ENCODE measurements around the gene GASK1B.

The GASK1B gene

DNA sequence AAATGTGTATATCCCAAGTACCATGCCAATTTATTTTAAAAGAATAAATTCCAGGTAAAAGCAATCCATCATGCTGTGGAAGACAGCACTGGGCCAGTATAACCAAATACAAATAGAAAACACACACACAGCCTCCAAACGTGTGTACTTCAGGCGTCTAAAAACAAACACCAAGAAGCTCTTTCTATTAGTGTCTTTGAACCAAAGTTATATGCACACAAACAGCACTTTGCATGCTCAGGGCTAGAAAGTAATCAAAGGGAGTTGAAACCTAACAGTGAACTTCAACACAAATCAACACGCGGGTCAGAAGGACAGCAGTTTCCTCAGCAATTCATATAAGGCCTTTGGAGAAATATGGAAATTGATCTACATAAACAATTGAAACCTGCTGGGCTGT lies 15.4 kb downstream of the GASK1B start:
- TF ChIP-seq, protein P1, sequence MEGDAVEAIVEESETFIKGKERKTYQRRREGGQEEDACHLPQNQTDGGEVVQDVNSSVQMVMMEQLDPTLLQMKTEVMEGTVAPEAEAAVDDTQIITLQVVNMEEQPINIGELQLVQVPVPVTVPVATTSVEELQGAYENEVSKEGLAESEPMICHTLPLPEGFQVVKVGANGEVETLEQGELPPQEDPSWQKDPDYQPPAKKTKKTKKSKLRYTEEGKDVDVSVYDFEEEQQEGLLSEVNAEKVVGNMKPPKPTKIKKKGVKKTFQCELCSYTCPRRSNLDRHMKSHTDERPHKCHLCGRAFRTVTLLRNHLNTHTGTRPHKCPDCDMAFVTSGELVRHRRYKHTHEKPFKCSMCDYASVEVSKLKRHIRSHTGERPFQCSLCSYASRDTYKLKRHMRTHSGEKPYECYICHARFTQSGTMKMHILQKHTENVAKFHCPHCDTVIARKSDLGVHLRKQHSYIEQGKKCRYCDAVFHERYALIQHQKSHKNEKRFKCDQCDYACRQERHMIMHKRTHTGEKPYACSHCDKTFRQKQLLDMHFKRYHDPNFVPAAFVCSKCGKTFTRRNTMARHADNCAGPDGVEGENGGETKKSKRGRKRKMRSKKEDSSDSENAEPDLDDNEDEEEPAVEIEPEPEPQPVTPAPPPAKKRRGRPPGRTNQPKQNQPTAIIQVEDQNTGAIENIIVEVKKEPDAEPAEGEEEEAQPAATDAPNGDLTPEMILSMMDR (conservative IDR thresholded peaks at IDR 0.05; ENCODE audit: low read depth), result no peak
- H3K27ac ChIP-seq, result no peak overlapping the region
- no peak for DNase-seq (ENCODE audit: low spot score)
- ChIA-PET CTCF (interaction anchor here (1.3 kb wide), 1 partner anchor 63 kb away, joined by 4 read pairs; no protein-coding TSS in a partner anchor), POLR2A (ENCODE audit: low non-redundant PET) (interaction anchor here (0.6 kb wide), 1 partner anchor 144 kb away, joined by 3 read pairs; no protein-coding TSS in a partner anchor)

DNA sequence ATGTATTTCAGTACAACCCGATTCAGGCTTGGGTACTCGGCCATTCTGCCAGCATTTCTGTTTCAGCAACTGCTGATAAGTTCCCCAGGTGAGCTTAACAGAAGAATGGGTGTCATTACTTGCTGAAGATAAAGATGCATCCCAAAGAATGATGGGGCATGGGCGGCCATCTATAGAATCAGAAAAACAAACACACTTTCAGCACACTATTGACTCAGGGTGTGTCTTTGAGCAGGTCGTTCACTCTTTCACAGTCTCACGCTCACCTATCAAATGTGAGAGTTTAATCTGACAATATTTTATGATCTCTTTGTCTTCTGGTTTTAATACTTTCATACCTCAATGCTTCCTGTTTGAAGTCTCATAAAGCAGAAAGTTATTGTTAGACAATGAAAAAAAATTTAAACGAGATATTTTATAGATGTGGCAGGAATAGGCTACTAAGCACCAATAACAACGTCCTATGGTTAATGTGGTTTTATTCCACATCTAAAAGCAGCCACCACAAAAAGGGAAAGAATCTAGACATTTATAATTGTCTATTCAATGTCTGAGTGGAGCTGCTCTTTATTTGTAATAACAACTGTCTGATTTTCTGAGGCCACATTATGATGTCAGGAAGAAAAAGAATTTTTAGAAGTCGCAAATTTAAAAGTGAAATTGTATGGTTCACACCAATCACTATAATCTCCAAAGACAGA lies 17.0 kb downstream of the GASK1B start:
- POLR2A ChIA-PET (ENCODE audit: low non-redundant PET), result no interaction called here
- no peak for DNase-seq (ENCODE audit: low spot score)
- CTCF ChIA-PET, result no interaction called here
- H3K27ac ChIP-seq, result no peak overlapping the region
- TF ChIP-seq, protein P1 (conservative IDR thresholded peaks at IDR 0.05; ENCODE audit: low read depth), result no peak

DNA sequence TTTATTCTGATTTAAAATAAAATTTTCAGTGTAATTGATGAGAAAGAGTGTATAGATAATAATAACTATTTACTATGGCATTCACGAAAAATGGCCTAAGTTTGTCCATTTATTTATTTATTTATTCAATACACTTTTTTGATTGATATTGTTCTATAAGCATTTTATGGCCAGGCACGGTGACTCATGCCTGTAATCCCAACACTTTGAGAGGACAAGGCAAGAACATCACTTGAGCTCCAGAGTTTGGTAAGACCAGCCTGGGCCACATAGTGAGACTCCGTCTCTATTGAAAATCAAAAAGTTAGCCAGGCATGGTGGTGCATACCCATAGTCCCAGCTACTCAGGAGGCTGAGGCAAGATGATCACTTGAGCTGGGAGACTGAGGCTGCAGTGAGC lies 25.7 kb downstream of the GASK1B start:
- no peak for DNase-seq (ENCODE audit: low spot score)
- H3K27ac ChIP-seq, result no peak overlapping the region
- ChIA-PET CTCF (no interaction called here), POLR2A (ENCODE audit: low non-redundant PET) (no interaction called here)
- TF ChIP-seq, protein P1 (conservative IDR thresholded peaks at IDR 0.05; ENCODE audit: low read depth), result no peak

DNA sequence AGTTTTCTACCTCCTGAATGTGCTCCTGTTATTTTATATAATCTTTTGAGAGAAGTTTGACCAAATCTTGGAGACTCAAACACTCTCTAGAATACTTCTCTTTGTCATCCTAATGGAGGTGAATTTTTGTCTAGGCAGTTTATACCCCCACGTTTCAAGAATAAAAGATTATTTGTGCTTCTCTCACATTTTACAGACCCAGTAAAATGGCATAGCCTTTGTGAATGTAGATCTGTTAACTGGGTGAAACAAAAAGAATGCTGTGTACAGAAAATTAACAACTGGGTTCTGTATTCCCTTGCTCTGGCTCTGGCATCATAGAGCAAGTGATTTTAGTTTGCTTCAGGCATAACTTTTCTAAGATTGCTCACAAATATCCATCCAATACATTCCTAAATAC lies 26.1 kb downstream of the GASK1B start:
- ChIA-PET CTCF (no interaction called here), POLR2A (ENCODE audit: low non-redundant PET) (no interaction called here)
- TF ChIP-seq, protein P1 (conservative IDR thresholded peaks at IDR 0.05; ENCODE audit: low read depth), result no peak
- no peak for DNase-seq (ENCODE audit: low spot score)
- H3K27ac ChIP-seq, result no peak overlapping the region

DNA sequence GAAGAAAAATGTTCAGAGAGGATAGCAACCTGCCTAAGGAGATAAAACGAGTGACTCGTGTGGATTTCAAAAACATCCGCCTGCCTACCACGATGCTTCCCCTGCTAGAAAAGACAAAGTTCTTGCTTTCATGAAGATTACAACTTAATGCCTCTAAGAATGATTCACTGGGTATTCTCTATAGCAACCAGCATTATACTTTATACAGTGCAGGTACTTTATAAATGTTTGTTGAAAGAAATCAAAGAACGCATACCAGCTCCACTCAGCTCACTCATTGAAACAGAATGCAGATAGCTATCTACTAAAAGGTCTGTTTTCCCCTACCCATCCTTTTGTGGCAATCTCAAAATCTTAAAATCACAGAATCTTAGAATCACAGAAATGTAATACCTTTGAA lies 33.7 kb downstream of the GASK1B start:
- CTCF ChIA-PET, result no interaction called here
- TF ChIP-seq, protein P1 (conservative IDR thresholded peaks at IDR 0.05; ENCODE audit: low read depth), result no peak
- DNase-seq (ENCODE audit: low spot score), result no peak
- H3K27ac ChIP-seq, result no peak overlapping the region
- POLR2A ChIA-PET (ENCODE audit: low non-redundant PET), result no interaction called here

DNA sequence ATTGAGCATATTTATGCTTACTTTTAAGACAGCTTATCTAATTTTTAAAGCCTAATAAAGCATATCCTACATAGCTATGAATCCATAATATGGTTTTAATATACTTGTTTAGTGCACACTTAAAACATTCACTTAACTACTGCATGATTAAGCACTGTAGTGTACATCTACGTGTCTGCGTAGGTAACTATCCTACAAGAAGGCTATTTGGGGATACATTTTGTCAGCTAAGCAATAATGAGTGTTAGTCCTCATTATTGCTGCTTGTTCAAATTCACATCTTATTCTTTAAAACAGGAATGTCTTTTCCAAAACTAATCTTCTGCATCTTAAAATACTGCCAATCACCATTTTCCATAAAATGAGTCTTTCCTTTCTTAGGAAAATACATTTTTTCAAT lies 38.6 kb downstream of the GASK1B start:
- ChIA-PET POLR2A (ENCODE audit: low non-redundant PET) (no interaction called here), CTCF (no interaction called here)
- no peak overlapping the region for H3K27ac ChIP-seq
- no peak for DNase-seq (ENCODE audit: low spot score)
- TF ChIP-seq, protein P1 (conservative IDR thresholded peaks at IDR 0.05; ENCODE audit: low read depth), result no peak
